Measurements from ENCODE around the gene PTPRM. TPM values are rescaled to one million over a fixed set of nuclear protein-coding genes. Genes with fewer than 3 reads are reported as not detected.

Gene PTPRM
- total RNA-seq, 4 donors from 2014 or later, result 22.5 to 92.5 (median 39.2) TPM

DNA sequence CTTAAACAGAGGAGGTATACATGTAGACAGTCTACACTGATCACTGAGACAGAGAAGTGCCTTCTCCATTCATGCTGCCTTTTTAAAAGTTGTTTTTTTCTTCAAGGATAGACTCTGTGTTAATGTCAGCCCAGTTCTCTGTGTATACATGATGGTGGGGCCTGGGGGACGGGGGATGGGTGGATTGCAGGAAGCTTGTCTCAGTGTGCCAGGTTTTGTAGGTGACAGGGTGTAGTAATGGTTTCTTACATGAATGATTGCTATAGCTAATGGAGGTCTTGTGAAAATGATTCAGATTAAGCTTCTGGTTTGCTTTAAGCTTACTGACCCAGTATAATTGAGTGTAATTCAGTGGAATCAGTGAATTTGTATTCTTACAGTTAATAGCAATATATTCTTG, 423.6 kb downstream of the PTPRM start:
- in situ Hi-C loops (cut with MboI; ENCODE audit: low pct_ligation_motif_present in 1 of 4, low pct_unique_long_range_greater_than_20kb in 1 of 4, low sequenced_read_pairs in 3 of 4), result loop anchor here in 1 of 4 donors (25.0 kb wide), 1 partner anchor 97 kb away; no protein-coding TSS in a partner anchor
- H3K27me3 ChIP-seq, result no peaks in the 10 kb centered on the region
- H3K4me3 ChIP-seq, result no peak overlapping the region
- no peaks in the 10 kb centered on the region for H3K4me1 ChIP-seq
- H3K36me3 ChIP-seq, result no peaks in the 10 kb centered on the region
- H3K27ac ChIP-seq, result no peak overlapping the region
- no peak for DNase-seq
- TF ChIP-seq POLR2AphosphoS5 (IDR thresholded peaks at IDR 0.05) (no peak), POLR2A (IDR thresholded peaks at IDR 0.05) (no peak)
- TF ChIP-seq, protein P1, sequence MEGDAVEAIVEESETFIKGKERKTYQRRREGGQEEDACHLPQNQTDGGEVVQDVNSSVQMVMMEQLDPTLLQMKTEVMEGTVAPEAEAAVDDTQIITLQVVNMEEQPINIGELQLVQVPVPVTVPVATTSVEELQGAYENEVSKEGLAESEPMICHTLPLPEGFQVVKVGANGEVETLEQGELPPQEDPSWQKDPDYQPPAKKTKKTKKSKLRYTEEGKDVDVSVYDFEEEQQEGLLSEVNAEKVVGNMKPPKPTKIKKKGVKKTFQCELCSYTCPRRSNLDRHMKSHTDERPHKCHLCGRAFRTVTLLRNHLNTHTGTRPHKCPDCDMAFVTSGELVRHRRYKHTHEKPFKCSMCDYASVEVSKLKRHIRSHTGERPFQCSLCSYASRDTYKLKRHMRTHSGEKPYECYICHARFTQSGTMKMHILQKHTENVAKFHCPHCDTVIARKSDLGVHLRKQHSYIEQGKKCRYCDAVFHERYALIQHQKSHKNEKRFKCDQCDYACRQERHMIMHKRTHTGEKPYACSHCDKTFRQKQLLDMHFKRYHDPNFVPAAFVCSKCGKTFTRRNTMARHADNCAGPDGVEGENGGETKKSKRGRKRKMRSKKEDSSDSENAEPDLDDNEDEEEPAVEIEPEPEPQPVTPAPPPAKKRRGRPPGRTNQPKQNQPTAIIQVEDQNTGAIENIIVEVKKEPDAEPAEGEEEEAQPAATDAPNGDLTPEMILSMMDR (IDR thresholded peaks at IDR 0.05), result no peak
- 20 to 67% methylated on average over 1 of the region's 1 CpG for WGBS, 2 donors (ENCODE audit: low coverage in 1 of 2)
- intact Hi-C loops (cut with DNase I; ENCODE audit: low total_unique reads), result no loop called here
- H3K9me3 ChIP-seq, result peaks cover 0 to 2% of the 10 kb centered on the region in 2 donors

DNA sequence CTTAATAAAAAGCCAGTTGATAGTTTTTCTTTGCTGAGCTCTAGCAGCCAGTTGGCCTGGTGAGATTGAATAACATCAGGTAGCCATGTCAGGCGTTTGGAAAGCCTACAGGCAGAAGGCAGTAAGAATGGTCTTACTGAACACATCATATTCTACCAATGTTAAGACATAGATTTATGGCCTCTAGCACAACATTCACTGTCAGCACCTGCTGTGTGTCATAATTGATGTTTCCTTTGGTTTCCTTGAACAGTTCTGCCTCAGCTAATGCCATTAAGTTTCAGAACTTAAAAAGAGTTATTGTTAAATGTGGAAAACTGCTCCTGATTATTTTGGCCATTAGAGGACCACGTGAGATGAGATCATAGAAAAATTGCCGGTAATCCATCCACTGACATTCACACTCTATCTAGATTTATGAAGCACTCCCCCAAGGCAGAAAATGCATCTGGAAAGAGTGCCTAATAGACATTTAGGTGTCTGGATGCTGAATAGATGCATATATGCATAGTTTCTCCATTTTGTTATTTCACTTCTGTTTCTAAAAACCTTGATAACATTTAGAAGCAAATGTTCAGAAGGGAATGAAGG, 434.7 kb downstream of the PTPRM start:
- WGBS, 2 donors (ENCODE audit: low coverage in 1 of 2), result 71 to 83% methylated on average over 2 to 3 of the region's 3 CpGs
- no peaks in the 10 kb centered on the region for H3K9me3 ChIP-seq
- no peaks in the 10 kb centered on the region for H3K27me3 ChIP-seq
- TF ChIP-seq EP300 (IDR thresholded peaks at IDR 0.05; ENCODE audit: low read depth) (no peak), POLR2A (IDR thresholded peaks at IDR 0.05) (no peak), POLR2AphosphoS5 (IDR thresholded peaks at IDR 0.05) (no peak)
- TF ChIP-seq, protein P1 (IDR thresholded peaks at IDR 0.05), result no peak
- in situ Hi-C loops (cut with MboI; ENCODE audit: low pct_ligation_motif_present in 1 of 4, low pct_unique_long_range_greater_than_20kb in 1 of 4, low sequenced_read_pairs in 3 of 4) (no loop called here), intact Hi-C loops (cut with DNase I; ENCODE audit: low total_unique reads) (no loop called here)
- H3K36me3 ChIP-seq, result no peaks in the 10 kb centered on the region
- no peak overlapping the region for H3K4me3 ChIP-seq
- no peaks in the 10 kb centered on the region for H3K4me1 ChIP-seq
- no peak overlapping the region for H3K27ac ChIP-seq
- DNase-seq, result no peak

DNA sequence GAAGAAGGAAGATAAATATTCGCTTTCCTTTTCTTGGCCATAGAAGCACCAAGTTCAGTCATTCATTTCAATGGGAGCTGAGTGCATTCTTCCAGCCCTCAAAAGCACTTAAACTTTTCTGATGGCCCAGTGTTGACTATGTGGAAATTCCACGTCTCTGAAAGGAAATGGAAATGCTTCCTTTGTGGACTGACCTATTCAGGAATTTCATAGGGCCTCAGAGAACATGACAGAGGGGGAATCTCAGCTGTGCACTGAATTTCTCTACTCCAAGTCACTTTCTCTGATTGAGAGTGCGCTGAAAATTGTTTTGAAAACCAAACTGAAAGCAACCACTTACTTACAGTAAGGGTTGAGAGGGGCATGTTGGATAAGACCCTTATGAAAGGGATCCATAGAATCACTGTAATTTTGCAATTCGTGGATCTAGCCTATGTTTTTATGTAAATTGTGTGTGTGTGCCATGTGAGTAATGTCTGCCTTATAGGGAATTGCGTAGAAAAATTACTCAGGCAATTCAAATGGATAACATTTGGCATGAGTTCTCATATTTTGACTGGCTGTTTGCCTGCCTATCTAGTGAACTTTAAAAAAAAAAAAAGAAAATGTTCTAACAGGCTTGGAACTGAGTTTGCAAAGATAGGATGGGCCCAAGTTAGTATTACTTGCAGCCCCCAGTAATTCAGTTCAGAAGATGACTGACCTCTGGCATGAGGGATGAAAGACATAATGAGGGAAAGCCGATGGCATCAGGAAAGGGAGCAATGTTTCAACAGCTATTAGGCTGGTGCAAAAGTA, 437.0 kb downstream of the PTPRM start:
- H3K9me3 ChIP-seq, result no peaks in the 10 kb centered on the region
- H3K27ac ChIP-seq, result no peak overlapping the region
- WGBS, 2 donors (ENCODE audit: low coverage in 1 of 2), result 66 to 74% methylated on average over 5 to 6 of the region's 6 CpGs
- H3K4me3 ChIP-seq, result no peak overlapping the region
- no peaks in the 10 kb centered on the region for H3K36me3 ChIP-seq
- in situ Hi-C loops (cut with MboI; ENCODE audit: low pct_ligation_motif_present in 1 of 4, low pct_unique_long_range_greater_than_20kb in 1 of 4, low sequenced_read_pairs in 3 of 4) (no loop called here), intact Hi-C loops (cut with DNase I; ENCODE audit: low total_unique reads) (no loop called here)
- no peaks in the 10 kb centered on the region for H3K27me3 ChIP-seq
- DNase-seq, result no peak
- H3K4me1 ChIP-seq, result no peaks in the 10 kb centered on the region
- TF ChIP-seq POLR2A (IDR thresholded peaks at IDR 0.05), result no peak
- TF ChIP-seq EP300 (IDR thresholded peaks at IDR 0.05; ENCODE audit: low read depth), result no peak
- TF ChIP-seq POLR2AphosphoS5 (IDR thresholded peaks at IDR 0.05), result no peak
- TF ChIP-seq, protein P1 (IDR thresholded peaks at IDR 0.05), result no peak

DNA sequence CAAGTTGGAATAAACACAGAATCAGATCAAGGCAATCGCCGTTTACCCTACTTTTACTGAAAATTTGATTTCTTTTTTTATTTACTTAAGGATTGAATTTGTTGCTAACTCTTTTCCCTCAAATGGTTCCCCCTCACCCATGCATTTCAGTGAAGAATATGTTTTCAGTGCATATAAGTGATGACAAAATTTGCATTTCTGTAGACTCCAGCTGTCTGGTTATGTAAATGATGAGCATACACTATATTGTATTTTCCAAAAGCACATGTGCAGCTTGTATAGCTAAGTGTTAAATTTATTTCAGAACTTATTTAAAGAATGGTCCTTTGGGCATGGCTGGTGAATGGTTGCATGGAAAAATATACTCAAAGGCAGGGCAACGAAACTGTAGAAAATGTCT, 437.7 kb downstream of the PTPRM start:
- 81 to 86% methylated on average over 3 of the region's 3 CpGs for WGBS, 2 donors (ENCODE audit: low coverage in 1 of 2)
- no peaks in the 10 kb centered on the region for H3K4me1 ChIP-seq
- intact Hi-C loops (cut with DNase I; ENCODE audit: low total_unique reads) (no loop called here), in situ Hi-C loops (cut with MboI; ENCODE audit: low pct_ligation_motif_present in 1 of 4, low pct_unique_long_range_greater_than_20kb in 1 of 4, low sequenced_read_pairs in 3 of 4) (no loop called here)
- H3K36me3 ChIP-seq, result no peaks in the 10 kb centered on the region
- H3K27me3 ChIP-seq, result no peaks in the 10 kb centered on the region
- no peak for DNase-seq
- TF ChIP-seq, protein P1 (IDR thresholded peaks at IDR 0.05), result no peak
- TF ChIP-seq POLR2A (IDR thresholded peaks at IDR 0.05) (no peak), EP300 (IDR thresholded peaks at IDR 0.05; ENCODE audit: low read depth) (no peak), POLR2AphosphoS5 (IDR thresholded peaks at IDR 0.05) (no peak)
- H3K4me3 ChIP-seq, result no peak overlapping the region
- H3K27ac ChIP-seq, result no peak overlapping the region
- no peaks in the 10 kb centered on the region for H3K9me3 ChIP-seq
